Measurements from ENCODE around the gene EFNA4. TPM values are rescaled to one million over a fixed set of nuclear protein-coding genes. Genes with fewer than 3 reads are reported as not detected.
"Not testable (repeated sequence)": the region's sequence is repeated elsewhere in the genome, so short reads cannot be mapped to it uniquely, and the experiment has no call there.

Gene EFNA4
- total RNA-seq, 1 experiment from 2014 or later: 59.6 TPM

- Histone ChIP-seq H3K4me3 (ENCODE audit: insufficient read depth, low read depth, low read length) (no peak overlapping the region), H3K27me3 (ENCODE audit: control insufficient read depth, insufficient read depth, low read length) (no peaks in the 10 kb centered on the region; the same call in 1 of the 2 replicates), H3K36me3 (replicated peaks; ENCODE audit: control insufficient read depth, insufficient read depth, low read length) (no peaks in the 10 kb centered on the region)
- no peak for DNase-seq
Observed at GRCh38 chr1:155110826-155111225, 47.3 kb downstream of the EFNA4 start.

- Histone ChIP-seq H3K36me3 (replicated peaks; ENCODE audit: control insufficient read depth, insufficient read depth, low read length) (no peaks in the 10 kb centered on the region), H3K4me3 (ENCODE audit: insufficient read depth, low read depth, low read length) (no peak overlapping the region), H3K27me3 (ENCODE audit: control insufficient read depth, insufficient read depth, low read length) (no peaks in the 10 kb centered on the region; the same call in 1 of the 2 replicates)
- no peak for DNase-seq
Observed at GRCh38 chr1:155113450-155113980, 50.0 kb downstream of the EFNA4 start.

- no peak for DNase-seq
Observed at GRCh38 chr1:155116113-155116764, 52.7 kb downstream of the EFNA4 start.

GRCh38 chr1:155117610-155118009, 54.1 kb downstream of the EFNA4 start:
- no peak for DNase-seq
- no peaks in the 10 kb centered on the region for H3K36me3 ChIP-seq (replicated peaks; ENCODE audit: control insufficient read depth, insufficient read depth, low read length)
- H3K4me3 ChIP-seq (ENCODE audit: insufficient read depth, low read depth, low read length): no peak overlapping the region
- peaks cover 5% of the 10 kb centered on the region; the same call in 1 of the 2 replicates for H3K27me3 ChIP-seq (ENCODE audit: control insufficient read depth, insufficient read depth, low read length)

More at GRCh38 chr1:155116113-155116764, 52.7 kb downstream of the EFNA4 start:
- H3K27me3 ChIP-seq (ENCODE audit: control insufficient read depth, insufficient read depth, low read length): peaks cover 5% of the 10 kb centered on the region; the same call in 1 of the 2 replicates
- H3K36me3 ChIP-seq (replicated peaks; ENCODE audit: control insufficient read depth, insufficient read depth, low read length): no peaks in the 10 kb centered on the region
- no peak overlapping the region for H3K4me3 ChIP-seq (ENCODE audit: insufficient read depth, low read depth, low read length)

GRCh38 chr1:155118090-155118489, 54.5 kb downstream of the EFNA4 start:
- not testable (repeated sequence) for H3K4me3 ChIP-seq (ENCODE audit: insufficient read depth, low read depth, low read length); H3K36me3 ChIP-seq (replicated peaks; ENCODE audit: control insufficient read depth, insufficient read depth, low read length); H3K27me3 ChIP-seq (ENCODE audit: control insufficient read depth, insufficient read depth, low read length); DNase-seq

Other genes starting within 250 kb of the EFNA4 start
- 0.18 and 0.62 TPM in 2 replicates for gene KCNN3, start 193.5 kb upstream of the EFNA4 start, total RNA-seq (2014; rRNA removed; shearing (Covaris generic))
- gene PMVK, start 127.0 kb upstream of the EFNA4 start, total RNA-seq (2014; rRNA removed; shearing (Covaris generic)): 7.3 and 9.8 TPM in 2 replicates
- gene PBXIP1, start 107.6 kb upstream of the EFNA4 start, total RNA-seq (2014; rRNA removed; shearing (Covaris generic)): 43.6 and 48.5 TPM in 2 replicates
- 52.6 and 62.8 TPM in 2 replicates for gene PYGO2, start 102.0 kb upstream of the EFNA4 start, total RNA-seq (2014; rRNA removed; shearing (Covaris generic))
- 298 and 333 TPM in 2 replicates for gene SHC1, start 93.0 kb upstream of the EFNA4 start, total RNA-seq (2014; rRNA removed; shearing (Covaris generic))
- 342 and 347 TPM in 2 replicates for gene CKS1B, start 89.1 kb upstream of the EFNA4 start, total RNA-seq (2014; rRNA removed; shearing (Covaris generic))
- 152 and 177 TPM in 2 replicates for gene FLAD1, start 80.4 kb upstream of the EFNA4 start, total RNA-seq (2014; rRNA removed; shearing (Covaris generic))
- gene LENEP, start 70.2 kb upstream of the EFNA4 start, total RNA-seq (2014; rRNA removed; shearing (Covaris generic)): 0.21 and 1.00 TPM in 2 replicates
- gene ZBTB7B, start 60.9 kb upstream of the EFNA4 start, total RNA-seq (2014; rRNA removed; shearing (Covaris generic)): 39.2 and 40.6 TPM in 2 replicates
- 0.31 and 1.5 TPM in 2 replicates for gene DCST2, start 30.0 kb upstream of the EFNA4 start, total RNA-seq (2014; rRNA removed; shearing (Covaris generic))
- not detected in 2 replicates for gene DCST1, start 29.9 kb upstream of the EFNA4 start, total RNA-seq (2014; rRNA removed; shearing (Covaris generic))
- gene ADAM15, start 12.4 kb upstream of the EFNA4 start, total RNA-seq (2014; rRNA removed; shearing (Covaris generic)): 34.9 and 35.0 TPM in 2 replicates
- 17.5 and 24.9 TPM in 2 replicates for gene EFNA3, start 15.1 kb downstream of the EFNA4 start, total RNA-seq (2014; rRNA removed; shearing (Covaris generic))
- gene EFNA1, start 64.1 kb downstream of the EFNA4 start, total RNA-seq (2014; rRNA removed; shearing (Covaris generic)): 4.9 and 6.4 TPM in 2 replicates
- 73.7 and 79.2 TPM in 2 replicates for gene SLC50A1, start 72.1 kb downstream of the EFNA4 start, total RNA-seq (2014; rRNA removed; shearing (Covaris generic))
- 119 and 193 TPM in 2 replicates for gene DPM3, start 76.8 kb downstream of the EFNA4 start, total RNA-seq (2014; rRNA removed; shearing (Covaris generic))
- 165 and 204 TPM in 2 replicates for gene KRTCAP2, start 109.6 kb downstream of the EFNA4 start, total RNA-seq (2014; rRNA removed; shearing (Covaris generic))
- 9.9 and 11.1 TPM in 2 replicates for gene TRIM46, start 110.1 kb downstream of the EFNA4 start, total RNA-seq (2014; rRNA removed; shearing (Covaris generic))
- gene THBS3, start 144.2 kb downstream of the EFNA4 start, total RNA-seq (2014; rRNA removed; shearing (Covaris generic)): 14.9 and 21.5 TPM in 2 replicates
- gene MTX1, start 145.0 kb downstream of the EFNA4 start, total RNA-seq (2014; rRNA removed; shearing (Covaris generic)): 180 and 221 TPM in 2 replicates
- gene ENTREP3, start 191.7 kb downstream of the EFNA4 start, total RNA-seq (2014; rRNA removed; shearing (Covaris generic)): 9.4 and 14.7 TPM in 2 replicates
- 59.4 and 61.4 TPM in 2 replicates for gene SCAMP3, start 198.6 kb downstream of the EFNA4 start, total RNA-seq (2014; rRNA removed; shearing (Covaris generic))
- gene CLK2, start 209.8 kb downstream of the EFNA4 start, total RNA-seq (2014; rRNA removed; shearing (Covaris generic)): 38.7 and 48.6 TPM in 2 replicates
- gene HCN3, start 213.7 kb downstream of the EFNA4 start, total RNA-seq (2014; rRNA removed; shearing (Covaris generic)): 5.1 and 7.7 TPM in 2 replicates
- gene PKLR, start 237.7 kb downstream of the EFNA4 start, total RNA-seq (2014; rRNA removed; shearing (Covaris generic)): 1.00 and 2.2 TPM in 2 replicates
- gene FDPS, start 245.1 kb downstream of the EFNA4 start, total RNA-seq (2014; rRNA removed; shearing (Covaris generic)): 309 and 339 TPM in 2 replicates

Measured in H7 (cell line).